Ammon's horn (tissue), 1 donor: ENCODE data around the gene WNT7B.

Experiments used
- DNase-seq: peaks from one replicate; pipeline ENCODE4 v3.0.0-alpha.2; 2016; ENCODE audit warnings: low spot score

The WNT7B gene

GRCh38 chr22:45971408-45972028, 5.4 kb downstream of the WNT7B start:
- DNase-seq, result no peak

DNA sequence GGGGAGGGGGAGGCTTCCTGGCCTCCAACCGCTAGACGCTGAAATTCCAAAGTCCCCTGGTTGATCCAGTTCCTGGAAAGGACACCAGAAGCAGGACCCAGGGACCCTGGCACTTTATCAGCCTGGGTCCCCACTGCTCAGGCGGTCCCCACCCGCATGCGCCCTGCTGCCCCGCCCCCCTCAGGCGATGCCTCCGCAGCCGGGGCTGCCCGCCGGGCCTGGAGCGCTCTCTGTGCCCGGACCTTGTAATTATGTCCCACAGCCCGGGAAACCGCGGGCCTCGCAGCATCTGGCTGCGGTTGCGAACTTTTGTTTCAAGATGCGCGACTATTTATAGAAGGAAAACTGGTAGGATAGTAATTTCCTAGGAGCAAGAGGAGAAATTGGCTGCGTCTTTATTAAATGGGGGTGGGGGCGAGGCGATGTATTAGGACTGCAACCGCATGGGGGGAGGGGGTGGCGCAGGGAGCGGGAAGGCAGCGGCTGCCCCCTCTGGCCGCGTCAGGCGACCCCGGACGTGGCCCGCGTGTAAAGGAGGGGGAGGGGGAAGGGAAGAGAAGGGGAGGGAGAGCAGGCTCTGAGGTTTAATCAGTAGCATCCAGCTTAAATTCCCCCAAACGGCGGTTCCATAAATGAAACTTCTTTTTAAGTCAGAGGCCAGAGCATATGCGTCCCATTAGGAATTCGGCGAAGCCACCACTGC, 6.1 kb downstream of the WNT7B start:
- no peak for DNase-seq

DNA sequence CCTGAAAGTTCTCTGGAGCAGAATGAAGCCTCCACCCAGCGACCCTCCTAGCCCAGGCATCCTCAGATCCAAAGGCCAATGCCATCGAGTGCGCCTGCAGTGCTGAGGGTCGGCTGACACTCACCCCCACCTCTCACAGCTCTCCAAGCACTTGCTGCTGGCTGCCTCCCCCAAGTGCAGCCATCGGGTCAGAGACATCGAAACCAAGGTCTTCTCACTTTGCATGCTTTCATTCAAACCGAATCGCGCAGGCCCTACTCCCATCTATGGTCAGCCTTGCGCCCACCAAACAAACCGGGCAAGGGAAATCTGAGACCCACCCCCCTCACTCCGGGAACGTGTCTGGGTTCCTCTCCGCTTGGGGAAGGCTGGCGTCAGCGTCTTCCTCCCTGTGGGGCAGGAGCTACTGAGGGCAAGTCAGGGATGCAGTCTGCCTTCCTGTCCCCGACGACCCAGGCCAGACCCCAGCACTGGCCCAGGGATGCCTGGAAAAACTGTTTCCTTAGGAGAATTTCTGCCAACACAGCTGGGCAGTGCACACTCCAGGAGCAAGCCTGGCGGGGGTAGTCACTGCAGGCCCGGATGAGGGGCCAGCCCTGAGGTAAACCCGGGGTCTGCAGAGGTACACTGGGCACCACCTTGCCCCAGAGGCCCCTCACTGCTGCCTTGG, 7.0 kb downstream of the WNT7B start:
- no peak for DNase-seq

DNA sequence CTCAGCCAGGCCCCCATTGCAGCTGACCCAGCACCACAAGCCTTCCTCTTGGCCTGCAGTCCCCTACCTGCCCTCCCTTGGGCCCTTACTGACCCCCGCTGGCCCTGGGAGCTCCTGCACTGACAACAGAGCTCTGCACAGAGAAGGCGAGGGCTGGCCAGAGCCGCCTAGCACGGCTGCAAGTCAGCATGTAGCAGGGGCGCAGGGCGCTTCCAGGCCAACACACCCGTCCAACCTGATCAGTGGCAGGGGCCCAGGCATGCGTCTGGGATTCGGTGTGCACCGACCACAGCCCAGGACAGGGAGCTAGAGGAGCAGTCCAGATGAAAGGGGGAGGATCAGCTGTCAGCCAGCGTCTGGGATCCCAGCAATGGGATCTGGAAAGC, 7.6 kb downstream of the WNT7B start:
- DNase-seq, result no peak

DNA sequence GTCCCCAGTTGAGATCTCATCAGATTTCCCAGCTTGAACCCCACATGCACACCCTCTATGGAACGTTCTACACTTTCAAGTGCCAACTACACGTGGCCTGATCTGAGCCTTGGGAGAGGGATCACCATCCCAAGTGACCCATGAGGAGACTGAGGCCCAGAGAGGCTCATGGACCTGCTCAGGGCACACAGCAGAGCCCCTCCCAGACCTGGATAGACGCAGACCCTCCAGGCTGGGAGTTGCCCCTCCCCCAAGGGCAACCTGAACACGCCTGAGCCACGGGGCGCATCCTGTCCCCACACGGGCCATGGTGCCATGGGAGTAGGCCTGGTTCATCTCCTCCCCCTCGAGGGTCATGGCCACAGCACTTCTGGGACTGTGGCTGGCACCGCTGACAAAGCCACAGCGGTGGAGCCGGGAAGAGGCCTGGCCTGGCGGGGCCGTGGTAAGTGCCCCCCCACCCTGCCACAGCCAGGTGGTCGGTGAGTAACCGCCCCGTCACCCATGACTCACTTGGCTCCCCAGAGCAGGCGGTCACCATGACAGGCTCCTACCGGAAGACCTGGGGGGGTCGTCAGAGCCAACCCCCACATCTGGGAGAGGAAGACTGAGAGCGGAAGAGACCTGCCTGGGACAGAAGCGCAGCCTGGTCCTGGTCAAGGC, 8.1 kb downstream of the WNT7B start:
- DNase-seq, result no peak

DNA sequence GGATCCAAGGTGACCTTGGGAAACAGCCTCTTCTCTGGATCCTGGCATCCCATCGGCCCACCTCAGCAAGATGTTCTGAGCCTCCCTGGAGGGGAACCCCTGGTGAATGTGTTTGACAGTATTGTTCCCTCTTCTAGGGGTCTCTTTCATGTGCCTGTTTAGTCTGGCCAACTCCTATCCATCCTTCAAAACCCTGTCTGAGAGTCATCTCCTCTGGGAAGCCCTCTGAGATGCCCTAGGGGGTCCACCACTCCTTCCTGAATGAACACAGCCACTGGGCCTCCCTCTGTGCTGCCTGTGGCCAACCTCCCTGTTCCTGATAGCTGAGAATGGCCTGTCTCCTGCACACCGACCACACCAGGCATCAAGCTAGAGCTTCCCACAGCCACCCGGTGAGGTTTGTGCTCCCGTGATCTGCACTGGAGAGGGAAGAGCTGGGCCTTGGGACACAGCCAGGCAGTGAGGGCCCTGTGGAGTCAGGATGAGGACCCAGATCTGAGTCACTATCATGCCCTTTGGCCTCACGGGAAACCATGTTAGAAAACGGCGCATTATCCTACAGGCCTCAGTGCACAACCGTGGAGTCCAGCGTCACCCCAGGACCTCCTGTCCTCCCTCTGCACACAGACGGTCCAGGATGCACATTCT, 8.8 kb downstream of the WNT7B start:
- no peak for DNase-seq

GRCh38 chr22:45966895-45967365, 10.0 kb downstream of the WNT7B start:
- peak; percentile 21 for DNase-seq

DNA sequence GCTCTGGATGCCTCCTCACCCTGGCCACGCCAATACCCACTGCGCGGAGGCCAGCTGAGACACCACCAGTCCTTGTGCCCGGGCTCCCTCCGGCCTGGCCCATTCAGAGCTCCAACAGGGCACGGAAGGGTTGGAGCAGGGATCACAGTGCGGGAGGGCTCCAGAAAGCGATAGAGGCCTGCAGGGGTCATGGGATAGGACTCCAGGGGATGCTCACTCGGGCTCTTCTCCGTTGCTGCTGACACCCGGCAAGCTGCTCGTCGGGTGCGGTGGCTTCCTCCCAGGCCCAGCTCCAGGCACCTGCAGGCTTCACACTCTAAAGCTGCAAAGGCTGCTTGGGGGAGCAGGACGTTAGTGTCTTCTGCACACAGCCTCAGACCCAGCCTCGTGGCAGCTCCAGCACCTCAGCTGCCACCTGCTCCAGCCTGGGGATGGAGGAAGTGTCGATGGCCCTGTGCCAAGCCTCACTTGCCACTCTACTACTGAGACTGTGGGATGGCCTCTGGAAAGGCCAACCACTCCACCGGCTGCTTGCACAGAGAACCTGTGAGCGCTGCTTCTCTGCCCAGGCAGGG, 10.6 kb downstream of the WNT7B start:
- peak; percentile 22 for DNase-seq

DNA sequence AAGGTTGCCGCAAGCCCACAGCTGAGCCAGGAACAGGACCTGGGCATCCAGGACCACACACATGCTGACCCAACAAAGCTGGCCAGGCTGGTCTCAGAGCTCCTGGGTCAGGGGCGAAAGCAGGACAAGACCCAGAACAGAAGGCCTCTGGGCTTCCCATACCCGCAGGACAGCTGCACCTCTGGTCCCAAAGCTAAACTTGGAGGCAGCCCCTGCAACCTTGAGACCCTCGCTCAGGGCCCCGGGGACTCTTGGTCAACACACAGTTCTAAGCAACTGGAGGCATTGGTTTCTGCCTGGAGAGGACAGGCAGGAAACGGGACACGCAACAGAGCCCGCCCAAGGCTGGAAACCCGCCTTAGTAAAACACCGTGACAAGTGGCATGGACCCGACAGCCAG, 11.4 kb downstream of the WNT7B start:
- DNase-seq, result no peak

DNA sequence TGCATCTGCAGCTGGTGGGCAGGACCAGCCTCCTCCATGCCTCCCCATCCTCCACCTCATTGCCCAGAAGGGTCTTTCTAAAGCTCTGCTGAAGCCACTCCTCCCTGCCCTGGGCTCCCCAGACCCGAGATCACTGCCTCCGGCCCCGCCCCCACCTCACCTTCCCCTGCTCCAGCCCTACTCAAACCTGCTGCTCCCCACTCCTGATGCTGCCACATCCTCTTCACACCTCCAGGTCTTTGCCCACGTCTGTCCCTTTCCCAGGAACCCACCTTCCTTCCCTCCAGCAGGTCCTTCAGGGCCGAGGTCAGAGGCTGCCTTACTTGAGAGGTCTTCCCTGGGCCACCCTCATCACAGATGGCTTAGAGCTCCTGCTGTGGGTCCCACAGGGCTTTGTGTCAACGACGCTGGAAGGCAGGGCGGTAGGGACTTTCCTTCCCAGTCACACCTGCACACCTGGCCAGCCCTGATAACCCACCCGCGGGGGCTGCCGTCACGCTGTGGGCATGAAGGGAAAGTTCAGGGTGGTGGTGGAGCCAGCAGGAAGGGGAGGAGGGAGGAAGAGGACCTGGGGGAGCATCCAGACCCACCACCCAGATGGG, 11.9 kb downstream of the WNT7B start:
- no peak for DNase-seq

- no peak for DNase-seq
Measured at GRCh38 chr22:45964372-45964771, 12.6 kb downstream of the WNT7B start.

DNA sequence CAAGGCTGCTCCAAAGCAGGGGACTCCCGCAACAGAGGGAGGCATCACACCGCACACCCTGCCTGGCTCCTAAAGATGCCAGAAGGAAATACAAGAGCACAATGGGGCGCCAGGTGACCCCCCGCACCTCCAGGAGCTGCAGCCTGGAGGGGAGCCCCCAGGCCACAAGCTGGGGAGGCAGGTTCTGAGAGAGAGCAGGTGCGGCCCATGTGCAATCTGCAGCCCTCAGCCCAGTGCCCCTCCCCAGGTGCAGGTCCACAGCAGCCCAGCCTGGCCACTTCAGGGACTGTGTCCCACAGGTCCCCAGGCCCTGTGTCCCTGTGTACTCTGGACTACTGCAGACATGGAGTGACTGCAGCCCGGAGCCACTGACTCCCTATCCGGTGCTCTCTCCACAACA, 13.1 kb downstream of the WNT7B start:
- no peak for DNase-seq

- no peak for DNase-seq
Measured at GRCh38 chr22:45962756-45963324, 14.1 kb downstream of the WNT7B start.

GRCh38 chr22:45962434-45962718, 14.6 kb downstream of the WNT7B start:
- no peak for DNase-seq

DNA sequence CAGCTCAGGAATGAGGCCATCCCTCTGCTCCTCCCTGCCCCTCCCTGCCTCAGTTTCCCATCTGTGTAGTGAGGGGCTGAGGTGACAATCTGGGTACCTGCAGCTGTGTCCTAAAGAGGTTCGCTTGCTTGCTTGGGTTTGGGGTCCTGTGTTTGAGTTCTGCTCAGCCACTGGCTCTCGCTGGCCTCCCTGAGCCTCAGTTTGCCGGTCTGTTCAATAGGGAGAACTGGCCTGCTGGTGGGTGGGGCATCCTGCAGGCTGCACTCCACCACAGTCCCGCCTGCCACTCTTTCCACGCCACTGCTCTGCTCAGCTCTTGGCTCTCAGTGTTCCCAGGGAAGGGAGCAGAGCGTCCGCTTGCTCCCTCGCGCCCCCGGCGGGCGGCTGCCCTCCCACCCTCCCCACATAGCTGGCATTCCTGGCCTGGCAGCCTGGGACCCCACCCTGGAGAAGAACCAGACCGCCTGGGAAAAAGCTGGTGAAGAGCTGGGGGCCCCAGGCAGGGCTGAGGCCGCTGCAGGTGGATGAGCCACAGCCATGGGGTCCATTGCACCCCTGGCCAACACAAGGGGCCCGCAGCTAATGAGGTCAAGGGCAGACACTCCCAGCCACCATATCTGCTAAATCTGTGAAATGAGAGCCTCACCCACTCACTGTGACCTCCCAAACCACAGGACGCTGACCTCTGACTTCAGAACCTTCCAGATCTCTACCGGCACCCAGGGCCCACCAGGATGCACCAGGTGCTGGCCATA, 15.1 kb downstream of the WNT7B start:
- DNase-seq, result no peak

DNA sequence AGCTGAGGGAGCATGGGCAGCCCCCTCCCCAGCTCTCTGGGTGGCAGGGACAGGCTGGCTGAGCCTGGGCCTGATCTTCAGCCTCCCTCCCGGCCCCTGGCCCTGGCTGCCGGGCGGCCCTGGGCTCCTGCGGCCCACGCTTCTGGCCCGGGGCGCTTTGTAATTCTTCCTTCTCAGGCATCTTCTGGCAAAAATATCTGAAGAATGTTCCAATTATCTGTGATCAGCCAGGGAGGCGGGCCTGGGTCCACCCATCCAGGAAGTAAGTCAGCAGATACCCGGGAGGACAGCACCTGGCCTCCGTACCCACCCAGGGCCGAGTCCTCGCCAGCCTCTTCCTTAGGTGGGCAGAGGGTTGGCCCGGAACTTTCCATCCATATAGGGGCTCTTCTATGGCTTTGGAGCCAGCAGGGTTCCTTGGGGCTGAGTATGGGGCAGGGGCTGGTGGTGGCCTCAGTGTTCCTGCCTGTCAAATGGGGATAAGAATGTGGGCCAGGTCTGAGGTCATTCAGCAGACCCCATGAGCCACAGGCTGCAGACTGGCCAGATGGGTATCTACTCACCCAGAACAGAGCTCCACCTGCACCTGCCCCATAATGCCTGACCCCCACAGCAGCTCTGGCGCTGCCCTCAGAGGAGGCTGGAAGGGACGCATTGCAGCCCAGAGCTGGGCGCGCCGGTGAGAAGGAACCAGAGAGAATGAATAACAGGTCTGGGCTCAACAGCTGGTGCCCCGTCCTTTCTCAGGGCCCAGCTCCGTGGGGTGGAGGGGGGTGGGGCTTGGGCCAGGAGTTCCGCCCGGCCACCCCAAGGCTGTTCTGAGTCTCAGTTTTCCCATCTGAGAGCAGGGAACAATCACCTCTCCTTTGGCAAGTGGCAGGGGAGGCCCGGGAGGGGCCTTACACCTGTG, 16.2 kb downstream of the WNT7B start:
- DNase-seq, result no peak

DNA sequence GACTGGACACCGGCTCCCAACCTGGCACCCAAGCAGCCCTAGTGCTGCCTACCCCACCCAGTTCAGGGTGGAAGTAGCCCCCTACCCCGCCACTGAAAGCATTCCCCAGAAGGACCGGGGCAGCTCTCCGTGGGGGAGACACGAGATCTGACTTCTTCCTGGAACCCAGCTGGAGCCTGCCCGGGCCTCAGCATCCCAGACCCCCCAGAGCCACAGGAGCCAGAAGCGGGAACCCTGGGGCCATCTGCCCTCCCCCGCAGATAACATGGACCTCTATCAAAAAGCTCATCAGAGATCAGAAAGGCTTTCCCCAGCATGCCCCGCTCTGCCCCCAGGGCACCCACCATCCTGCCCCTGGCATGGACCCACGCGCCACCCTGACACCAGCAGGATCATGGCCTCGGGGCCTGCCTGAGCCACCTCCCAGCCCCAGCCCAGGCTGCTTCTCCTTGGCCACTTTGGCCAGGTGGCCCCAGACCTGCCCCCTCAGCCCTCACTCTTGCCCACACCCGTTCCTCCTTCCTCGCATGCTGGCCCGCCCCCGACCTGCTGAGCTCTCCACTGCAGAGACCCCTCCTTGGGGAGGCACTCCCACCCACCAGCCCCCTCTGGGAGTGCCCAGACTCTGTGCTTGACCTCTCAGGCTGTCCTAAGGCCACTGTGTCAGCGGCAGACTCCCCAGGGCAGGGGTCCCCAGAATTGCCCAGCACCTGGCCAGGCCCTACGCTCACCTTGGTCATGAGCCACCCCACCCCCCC, 17.1 kb downstream of the WNT7B start:
- DNase-seq, result no peak

DNA sequence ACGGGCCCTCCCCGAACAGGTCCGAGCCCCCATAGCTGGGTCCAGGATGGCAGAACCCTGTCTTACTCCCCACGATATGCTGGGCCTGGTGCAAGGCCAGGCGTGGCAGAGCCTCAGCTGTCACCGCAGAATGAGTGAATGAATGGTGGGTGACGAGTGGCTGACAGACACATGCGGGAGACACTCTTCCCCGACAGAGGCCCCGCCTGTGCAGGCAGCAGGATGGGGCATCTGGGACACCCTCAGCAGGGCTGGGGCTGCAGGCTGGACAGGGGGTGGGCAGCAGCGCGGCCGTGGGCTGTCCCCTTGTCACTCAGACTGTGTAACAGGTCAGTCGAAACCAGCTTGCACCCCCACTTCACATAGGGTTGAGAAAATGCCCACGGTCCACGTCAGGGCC, 18.0 kb downstream of the WNT7B start:
- DNase-seq, result no peak

DNA sequence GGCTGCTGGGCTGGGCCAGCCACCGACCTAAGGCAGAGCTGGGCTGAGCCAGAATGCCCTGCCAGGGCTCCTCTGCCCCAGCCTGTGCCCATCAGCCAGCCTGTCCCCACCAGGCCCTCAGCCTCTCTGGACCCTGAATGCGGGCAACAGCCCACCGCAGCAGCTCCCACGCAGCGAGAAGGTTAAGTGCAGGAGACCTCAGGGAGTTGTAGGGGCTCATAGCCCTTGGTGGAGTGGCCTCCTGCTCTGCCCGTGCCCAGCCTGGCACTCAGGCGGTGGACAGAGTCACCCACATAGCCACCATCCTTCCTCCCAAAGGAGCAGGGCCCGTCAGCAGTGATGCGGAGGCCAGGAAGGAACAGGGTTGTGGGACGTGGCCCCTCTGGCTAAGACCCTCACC, 19.1 kb downstream of the WNT7B start:
- no peak for DNase-seq
